OCI-LY7 (cell line): Measurements from ENCODE around the gene SH3RF3. TPM values are rescaled to one million over a fixed set of nuclear protein-coding genes. Genes with fewer than 3 reads are reported as not detected.

Experiments used
- BruUV-seq: library from RNA; stranded (reverse); fragments of 400-500 nt; replicated peaks from 2 replicates; lab custom pipeline; 2021; lab: Mats Ljungman, UMichigan
- CTCF ChIA-PET: fragments of 300-600 bp; sonication (Branson Sonifier 250); formaldehyde crosslinking; loops from one replicate; lab custom pipeline; 2022; ENCODE audit warnings: antibody characterized with exemption; ENCODE audit not compliant: unreplicated experiment; lab: Charles Lee
- POLR2A ChIA-PET: fragments of 300-600 bp; sonication (Branson Sonifier 250); formaldehyde crosslinking; loops from one replicate; lab custom pipeline; 2022; ENCODE audit warnings: antibody characterized with exemption; lab: Charles Lee
- DNase-seq: peaks from one replicate; pipeline ENCODE4 v3.0.0-alpha.2; 2015; ENCODE audit warnings: low spot score
- H2AFZ ChIP-seq: fragments of 200-600 bp; sonication (generic), shearing (Covaris generic); 2 replicates; pipeline ENCODE4 v1.6.1; 2014; ENCODE audit warnings: mild to moderate bottlenecking, antibody characterized with exemption, low read length, moderate library complexity
- H3K27ac ChIP-seq: fragments of 200-600 bp; sonication (generic); 2 replicates; pipeline ENCODE4 v1.5.1; 2014; ENCODE audit warnings: mixed run types, low read depth, mild to moderate bottlenecking, moderate library complexity, low read length, inconsistent platforms; ENCODE audit not compliant: poor library complexity, severe bottlenecking
- H3K36me3 ChIP-seq: fragments of 200-600 bp; sonication (generic); 2 replicates; pipeline ENCODE4 v1.6.1; 2014; ENCODE audit warnings: mild to moderate bottlenecking, antibody characterized with exemption, low read length, moderate library complexity, mixed read lengths; ENCODE audit not compliant: insufficient read depth
- H3K4me1 ChIP-seq: fragments of 200-600 bp; sonication (generic); 2 replicates; pipeline ENCODE4 v1.5.1; 2014; ENCODE audit warnings: mild to moderate bottlenecking, low read length; ENCODE audit not compliant: insufficient read depth, poor library complexity, severe bottlenecking
- H3K4me2 ChIP-seq: fragments of 200-600 bp; sonication (generic); 2 replicates; pipeline ENCODE4 v1.6.1; 2014; ENCODE audit warnings: mild to moderate bottlenecking, low read length
- H3K4me3 ChIP-seq: fragments of 200-600 bp; sonication (generic); 2 replicates; pipeline ENCODE4 v1.5.1; 2014; ENCODE audit warnings: mild to moderate bottlenecking, low read depth, low read length; ENCODE audit not compliant: poor library complexity, severe bottlenecking
- H3K79me2 ChIP-seq: fragments of 200-600 bp; sonication (generic); 2 replicates; pipeline ENCODE4 v1.6.1; 2016; ENCODE audit warnings: low read depth, mild to moderate bottlenecking, low read length, moderate library complexity, mixed read lengths; ENCODE audit not compliant: insufficient read depth
- H3K9me2 ChIP-seq: fragments of 200-600 bp; sonication (generic); 2 replicates; pipeline ENCODE4 v1.6.1; 2016; ENCODE audit warnings: mild to moderate bottlenecking, low read length, mixed read lengths; ENCODE audit not compliant: insufficient read depth
- H3K9me3 ChIP-seq: fragments of 200-600 bp; sonication (generic); 2 replicates; pipeline ENCODE4 v1.6.1; 2014; ENCODE audit warnings: mild to moderate bottlenecking, mixed run types, low read length, mixed read lengths
- H4K20me1 ChIP-seq: fragments of 200-600 bp; sonication (generic); 2 replicates; pipeline ENCODE4 v1.6.1; 2014; ENCODE audit warnings: mild to moderate bottlenecking, antibody characterized with exemption, low read length, moderate library complexity, mixed read lengths; ENCODE audit not compliant: insufficient read depth
- CTCF ChIP-seq: fragments of 200-600 bp; sonication (generic); conservative IDR thresholded peaks from 2 replicates; pipeline ENCODE4 v1.5.1; 2014; ENCODE audit warnings: mild to moderate bottlenecking, antibody characterized with exemption, low read length, moderate library complexity, mixed read lengths
- EZH2phosphoT487 ChIP-seq: fragments of 200-600 bp; sonication (generic); IDR thresholded peaks from 2 replicates; pipeline ENCODE4 v1.6.1; 2018; ENCODE audit warnings: low read depth, borderline replicate concordance, mild to moderate bottlenecking, mixed run types, antibody characterized with exemption, low read length, moderate library complexity, mixed read lengths
- intact Hi-C: fragments of 100-400 bp; cut with micrococcal nuclease; formaldehyde crosslinking; loops from one replicate; pipeline ENCODE4 v1.10.0; 2022; ENCODE audit not compliant: unreplicated experiment
- total RNA-seq, 2 experiments: library from RNA; depleted of rRNA in 1 of 2; stranded (reverse); fragments of >200 nt in 1 of 2; shearing (Covaris generic) in 1 of 2; gene quantifications; 2 replicates each; pipeline ENCODE4 v1.2.3, GENCODE V29; 2014 to 2022

Gene SH3RF3
- total RNA-seq, 2 experiments from 2014 or later, result not detected

GRCh38 chr2:109452318-109453305 is 323.6 kb downstream of the SH3RF3 start:
- no peaks in the 10 kb centered on the region for H3K9me3 ChIP-seq
- no peaks in the 10 kb centered on the region for H3K36me3 ChIP-seq
- TF ChIP-seq EZH2phosphoT487 (no peak), CTCF (no peak)
- H3K9me2 ChIP-seq, result no peaks in the 10 kb centered on the region
- H3K27ac ChIP-seq, result no peak overlapping the region
- DNase-seq, result no peak
- H3K79me2 ChIP-seq, result no peaks in the 10 kb centered on the region
- POLR2A ChIA-PET, result interaction anchor here (0.7 kb wide), 1 partner anchor 29 kb away, joined by 3 read pairs; no protein-coding TSS in a partner anchor
- no peaks in the 10 kb centered on the region for H3K4me1 ChIP-seq
- no peak overlapping the region for H2AFZ ChIP-seq
- no TSS peak for BruUV-seq
- no peak overlapping the region for H3K4me3 ChIP-seq
- H3K4me2 ChIP-seq, result no peak overlapping the region
- intact Hi-C loops, result no loop called here
- CTCF ChIA-PET, result no interaction called here
- H4K20me1 ChIP-seq, result no peaks in the 10 kb centered on the region

GRCh38 chr2:109453371-109453995 is 324.5 kb downstream of the SH3RF3 start:
- no peak overlapping the region for H3K4me3 ChIP-seq
- CTCF ChIA-PET, result no interaction called here
- no peaks in the 10 kb centered on the region for H3K79me2 ChIP-seq
- no peaks in the 10 kb centered on the region for H3K4me1 ChIP-seq
- H4K20me1 ChIP-seq, result no peaks in the 10 kb centered on the region
- H3K36me3 ChIP-seq, result no peaks in the 10 kb centered on the region
- intact Hi-C loops, result no loop called here
- no peak overlapping the region for H2AFZ ChIP-seq
- H3K9me2 ChIP-seq, result no peaks in the 10 kb centered on the region
- no peak for DNase-seq
- H3K4me2 ChIP-seq, result no peak overlapping the region
- H3K9me3 ChIP-seq, result no peaks in the 10 kb centered on the region
- no peak overlapping the region for H3K27ac ChIP-seq
- BruUV-seq, result no TSS peak
- TF ChIP-seq EZH2phosphoT487 (no peak), CTCF (no peak)
- POLR2A ChIA-PET, result no interaction called here
